ENCODE results near the gene CTSL.

Gene CTSL

DNA sequence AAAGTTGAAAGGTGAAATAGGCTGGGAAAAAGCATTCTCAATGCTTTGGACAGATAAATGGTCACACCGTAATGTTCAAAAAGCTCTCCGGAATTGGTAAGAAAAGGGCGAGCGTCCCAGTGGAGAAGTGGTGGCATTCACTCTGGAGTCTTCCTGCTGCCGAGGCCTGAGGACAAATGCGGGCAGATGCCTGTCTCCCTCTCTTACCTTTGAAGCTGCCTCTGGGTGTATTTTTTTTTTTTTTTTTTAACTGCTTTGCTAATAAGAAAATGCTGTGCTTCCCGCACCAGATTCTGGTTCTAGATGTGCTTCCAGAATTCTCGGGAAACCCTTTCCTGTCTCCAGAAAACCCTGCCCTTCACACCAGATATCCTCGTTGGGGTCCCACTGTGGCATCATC, 24.4 kb upstream of the CTSL start:
- DNase-seq (ENCODE audit: low read depth): no peak

DNA sequence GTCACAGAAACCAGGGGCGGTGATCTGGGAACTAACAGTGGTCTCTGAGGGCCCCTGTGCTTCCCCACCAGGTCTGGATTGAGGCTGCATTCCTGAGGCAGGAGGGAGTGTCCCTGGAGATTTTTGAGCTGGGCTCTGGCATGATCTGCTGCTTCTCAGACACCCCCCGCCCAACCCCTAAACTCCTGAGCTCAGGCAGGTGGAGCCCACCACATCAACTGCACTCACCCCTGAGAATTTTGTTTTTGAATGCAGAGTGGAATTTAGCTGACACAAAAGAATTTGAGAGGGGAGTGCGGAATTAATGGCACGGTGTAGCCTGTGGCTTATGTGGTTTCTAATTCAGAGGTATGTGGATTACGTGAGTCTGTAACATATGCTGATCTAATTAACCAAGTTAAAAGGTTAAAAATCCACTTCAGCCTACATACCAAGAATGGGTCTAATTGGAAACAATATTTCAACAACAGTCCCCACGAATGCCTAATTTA, 23.9 kb upstream of the CTSL start:
- no peak for DNase-seq (ENCODE audit: low read depth)

DNA sequence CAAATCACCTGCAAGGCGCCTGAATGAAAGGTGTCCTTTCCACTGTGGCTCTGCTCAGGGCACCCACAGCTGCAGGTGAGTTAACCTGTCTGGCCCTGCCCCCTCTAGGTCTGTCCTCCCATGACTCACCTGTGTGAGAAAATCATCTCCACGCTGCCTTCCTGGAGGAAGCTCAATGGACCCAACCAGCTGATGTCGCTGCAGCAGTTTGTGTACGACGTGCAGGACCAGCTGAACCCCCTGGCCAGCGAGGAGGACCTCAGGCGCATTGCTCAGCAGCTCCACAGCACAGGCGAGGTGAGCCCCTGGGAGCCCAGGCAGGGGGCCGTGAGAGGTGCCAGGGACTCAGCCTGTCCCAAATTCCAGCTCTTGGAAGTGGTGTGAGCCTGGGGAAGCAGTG, 23.0 kb upstream of the CTSL start:
- DNase-seq (ENCODE audit: low read depth): no peak

GRCh38 chr9:87703636-87704276, 22.2 kb upstream of the CTSL start:
- DNase-seq (ENCODE audit: low read depth): no peak

GRCh38 chr9:87704342-87704741, 21.6 kb upstream of the CTSL start:
- no peak for DNase-seq (ENCODE audit: low read depth)

GRCh38 chr9:87706066-87706739, 19.7 kb upstream of the CTSL start:
- DNase-seq (ENCODE audit: low read depth): no peak

GRCh38 chr9:87707805-87708506, 18.0 kb upstream of the CTSL start:
- no peak for DNase-seq (ENCODE audit: low read depth)

DNA sequence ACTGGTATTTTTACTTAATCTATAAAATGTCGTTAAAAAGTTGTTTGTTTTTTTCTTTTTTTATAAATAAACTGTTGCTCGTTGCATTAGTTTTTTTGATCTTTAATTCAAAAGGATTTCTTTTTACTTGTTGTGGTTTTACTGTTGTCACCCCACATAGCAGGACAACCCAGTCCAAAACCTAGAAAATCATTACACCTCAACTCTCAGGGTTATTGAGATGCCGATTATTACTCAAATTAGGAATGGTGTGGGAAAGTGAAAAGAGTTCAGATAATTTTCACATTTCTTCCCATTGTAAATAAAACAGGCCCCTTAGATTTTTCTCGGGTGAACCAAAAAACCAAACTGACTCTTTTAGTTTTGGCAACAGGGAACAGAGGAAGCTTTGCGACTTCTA, 17.4 kb upstream of the CTSL start:
- no peak for DNase-seq (ENCODE audit: low read depth)

GRCh38 chr9:87708986-87709728, 16.8 kb upstream of the CTSL start:
- DNase-seq (ENCODE audit: low read depth): no peak

DNA sequence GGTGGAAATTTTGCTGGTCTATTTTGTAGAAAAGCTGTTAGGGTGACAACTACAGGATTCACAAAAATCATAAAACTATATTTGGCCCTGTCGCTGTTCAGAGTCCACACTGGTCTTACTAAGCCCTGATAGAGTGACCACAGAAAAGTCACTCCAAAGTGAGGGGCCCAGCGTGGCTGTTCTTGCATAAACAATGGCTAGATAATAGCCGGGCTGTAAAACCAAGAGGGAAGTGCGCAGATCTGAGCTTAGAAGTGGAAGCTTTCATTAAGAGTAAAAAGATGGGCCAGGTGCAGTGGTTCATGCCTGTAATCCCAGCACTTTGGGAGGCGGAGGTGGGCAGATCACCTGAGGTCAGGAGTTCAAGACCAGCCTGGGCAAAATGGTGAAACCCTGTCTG, 15.5 kb upstream of the CTSL start:
- DNase-seq (ENCODE audit: low read depth): no peak

DNA sequence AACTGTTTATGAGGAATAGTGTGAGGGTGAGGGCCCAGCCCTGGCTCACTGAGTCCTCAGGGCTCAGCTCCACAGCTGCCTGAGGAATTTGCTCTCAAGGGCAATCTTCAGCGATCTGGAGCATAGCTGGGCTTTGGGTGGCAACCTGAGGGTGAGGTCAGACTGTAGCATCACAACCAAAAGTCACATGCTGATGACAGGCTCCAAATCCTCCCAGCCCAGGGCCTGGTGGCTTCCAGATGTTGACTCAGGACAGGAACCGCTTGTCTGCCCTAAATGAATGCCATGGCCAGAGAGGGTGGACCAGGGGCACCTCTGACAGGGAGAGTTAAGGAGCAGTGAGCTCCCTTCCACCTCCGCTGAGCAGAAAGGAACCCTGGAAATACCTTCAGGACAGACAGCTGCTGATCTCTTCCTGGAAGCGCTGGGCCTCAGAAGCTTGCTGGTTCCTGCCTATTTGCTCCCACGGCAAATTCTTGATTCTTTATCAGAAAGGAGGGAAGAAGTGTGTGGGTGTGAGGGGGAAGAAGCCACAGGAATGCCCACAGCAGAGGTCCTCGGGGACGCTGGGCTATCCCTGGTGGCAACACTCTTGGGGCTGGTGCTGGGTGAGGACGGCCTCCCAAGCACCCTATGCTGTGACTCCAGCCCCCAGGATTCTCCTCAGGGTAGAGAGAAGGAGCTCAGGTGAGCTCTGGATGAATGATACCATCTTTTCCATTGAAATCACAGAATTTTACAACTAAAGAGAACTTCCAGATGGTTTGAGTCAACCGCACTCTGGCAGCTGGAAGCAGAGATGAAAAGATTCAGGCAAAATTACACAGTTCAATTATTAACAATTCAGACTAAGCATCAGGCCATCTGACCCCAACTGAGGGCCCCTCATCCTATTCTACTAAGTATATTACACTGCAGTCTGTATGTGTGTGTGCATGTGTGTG, 13.8 kb upstream of the CTSL start:
- peak; percentile 83 for DNase-seq (ENCODE audit: low read depth)

DNA sequence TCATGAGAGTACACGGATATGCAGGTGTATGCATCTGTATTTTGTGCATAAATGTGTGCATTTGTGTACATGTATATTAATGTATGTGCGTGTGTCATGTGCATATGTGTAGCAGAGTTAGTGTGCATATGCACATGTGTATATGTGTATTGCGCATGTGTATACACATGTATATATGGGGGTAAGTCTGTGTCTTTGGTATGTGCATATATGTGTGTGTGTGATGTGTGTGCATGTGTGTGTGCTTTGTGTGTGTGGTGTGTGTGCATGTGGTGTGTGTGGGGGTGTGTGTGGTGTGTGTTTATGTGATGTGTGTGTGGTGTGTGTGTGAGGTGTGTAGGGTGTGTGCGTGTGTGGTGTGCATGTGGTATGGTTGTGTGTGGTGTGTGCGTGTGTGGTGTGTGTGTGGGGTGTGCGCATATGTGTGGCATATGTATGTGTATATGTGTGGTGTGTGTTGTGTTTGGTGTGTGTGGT, 13.1 kb upstream of the CTSL start:
- no peak for DNase-seq (ENCODE audit: low read depth)

DNA sequence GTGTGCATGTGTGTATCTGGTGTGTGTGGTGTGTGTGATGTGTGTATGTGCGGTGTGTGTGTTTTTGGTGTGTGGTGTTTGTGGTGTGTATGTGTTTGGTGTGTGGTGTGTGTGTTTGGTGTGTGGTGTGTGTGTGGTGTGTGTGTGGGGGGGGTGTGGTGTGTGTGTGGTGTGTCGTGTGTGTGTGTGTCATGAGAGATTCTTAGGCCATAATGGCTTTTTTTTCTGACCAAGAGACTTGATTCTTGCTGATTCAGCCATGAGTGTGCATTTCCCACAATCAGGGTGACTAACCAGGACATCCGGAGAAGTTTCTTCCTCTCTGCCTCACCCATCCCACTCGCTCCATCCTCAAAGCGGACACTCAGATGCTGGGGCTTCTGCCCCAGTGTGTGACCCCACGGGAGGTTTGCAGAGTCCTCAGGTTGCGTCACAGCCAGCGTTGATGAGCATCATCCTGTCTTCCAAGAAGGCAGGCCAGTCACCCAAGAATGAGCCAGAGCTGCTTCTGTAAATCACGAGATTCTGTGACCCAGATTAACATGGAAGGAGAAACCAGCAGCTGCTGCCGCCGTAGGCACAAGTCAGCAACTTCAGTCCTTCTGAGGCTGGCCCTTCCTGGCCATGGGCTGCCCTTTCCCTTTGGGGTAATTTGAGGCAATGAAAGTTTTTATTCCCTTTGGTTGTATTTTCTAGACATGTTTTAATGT, 12.5 kb upstream of the CTSL start:
- peak; percentile 100 for DNase-seq (ENCODE audit: low read depth)

DNA sequence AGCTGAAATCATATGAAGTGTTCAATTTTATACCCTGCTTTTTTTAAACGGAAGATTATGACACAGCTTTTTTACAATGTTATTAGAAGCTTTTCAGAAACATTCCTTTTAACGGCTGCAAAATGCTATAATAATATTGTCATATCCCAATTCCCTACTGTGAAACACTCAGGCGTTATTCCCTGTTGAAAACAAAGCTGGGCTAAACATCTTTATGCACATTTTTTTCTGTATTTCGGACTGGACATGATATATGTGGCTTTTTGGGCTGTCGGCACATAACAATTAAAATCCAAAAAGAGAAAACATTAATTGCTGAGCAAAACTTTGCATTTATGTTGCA, 12.0 kb upstream of the CTSL start:
- DNase-seq (ENCODE audit: low read depth): no peak

- DNase-seq (ENCODE audit: low read depth): peak; percentile 68
Measured at GRCh38 chr9:87714819-87715218, 11.1 kb upstream of the CTSL start.

GRCh38 chr9:87716141-87716540, 9.8 kb upstream of the CTSL start:
- DNase-seq (ENCODE audit: low read depth): no peak

DNA sequence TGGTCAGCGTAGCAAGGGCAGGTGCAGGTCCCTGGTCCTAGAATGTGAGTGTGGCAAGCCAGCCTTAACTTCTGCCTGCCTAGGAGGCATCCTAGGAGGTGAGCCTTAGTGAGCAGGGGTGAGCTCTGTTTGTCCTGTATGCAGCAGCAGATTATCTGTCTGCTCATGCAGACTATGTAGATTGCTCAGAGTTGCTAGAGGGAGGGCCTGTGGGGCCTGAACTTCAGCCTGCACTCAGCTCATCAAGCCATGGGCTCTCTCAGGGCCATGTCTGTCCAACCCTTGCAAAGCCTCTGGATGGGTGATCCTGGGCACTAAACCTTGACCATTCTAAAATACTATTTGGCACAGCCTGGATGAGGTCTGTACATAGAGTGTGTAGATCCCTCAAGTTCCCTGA, 8.5 kb upstream of the CTSL start:
- no peak for DNase-seq (ENCODE audit: low read depth)

DNA sequence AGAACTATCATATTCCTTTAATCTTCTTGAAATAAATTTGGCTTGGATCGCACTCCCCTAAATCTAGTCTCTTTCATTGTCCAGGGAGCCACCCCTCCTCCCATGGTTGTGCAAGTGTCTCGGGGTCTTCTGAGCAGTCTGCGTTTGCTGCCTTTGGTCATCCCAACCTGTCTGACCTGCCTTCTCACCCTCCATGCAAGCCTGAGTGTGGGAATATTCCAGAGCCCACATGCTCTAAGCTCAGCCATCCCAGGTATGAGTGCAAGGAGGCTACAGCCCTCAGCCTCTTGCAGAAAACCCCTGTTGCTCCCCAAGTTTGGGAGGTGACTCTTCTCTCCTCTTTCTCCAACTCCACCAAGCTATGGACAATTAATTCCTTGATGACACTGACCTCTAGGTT, 7.7 kb upstream of the CTSL start:
- DNase-seq (ENCODE audit: low read depth): no peak

GRCh38 chr9:87718852-87719612, 6.9 kb upstream of the CTSL start:
- no peak for DNase-seq (ENCODE audit: low read depth)

DNA sequence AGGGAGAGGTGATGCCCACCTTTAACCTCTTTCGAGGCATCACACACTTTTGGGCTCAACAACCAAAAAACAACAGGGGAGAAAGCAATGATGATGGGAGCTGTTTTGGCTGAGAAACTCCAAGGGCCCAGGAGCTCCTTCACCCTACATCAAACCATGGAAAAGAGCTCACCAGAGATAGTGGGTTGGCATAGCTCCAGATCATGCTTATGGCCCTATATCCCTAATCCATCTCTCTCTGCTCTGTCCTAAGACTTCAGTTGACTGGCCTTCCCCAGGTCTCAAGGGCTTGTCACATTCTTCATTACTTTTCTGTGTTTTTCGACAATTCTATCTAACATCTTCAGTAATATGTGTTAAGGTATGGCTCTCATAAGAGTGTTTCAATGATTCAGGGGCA, 5.7 kb upstream of the CTSL start:
- no peak for DNase-seq (ENCODE audit: low read depth)
